ENCODE measurements around the gene EIF4A3.

EIF4A3 gene

GRCh38 chr17:80147035-80147822 is at the start of gene EIF4A3:
Gene EIF4A3 (minus strand): TSS chr17:80147128. CDS start chr17:80146961, 167 bp downstream.
- peak; percentile 92 for FAIRE-seq

DNA sequence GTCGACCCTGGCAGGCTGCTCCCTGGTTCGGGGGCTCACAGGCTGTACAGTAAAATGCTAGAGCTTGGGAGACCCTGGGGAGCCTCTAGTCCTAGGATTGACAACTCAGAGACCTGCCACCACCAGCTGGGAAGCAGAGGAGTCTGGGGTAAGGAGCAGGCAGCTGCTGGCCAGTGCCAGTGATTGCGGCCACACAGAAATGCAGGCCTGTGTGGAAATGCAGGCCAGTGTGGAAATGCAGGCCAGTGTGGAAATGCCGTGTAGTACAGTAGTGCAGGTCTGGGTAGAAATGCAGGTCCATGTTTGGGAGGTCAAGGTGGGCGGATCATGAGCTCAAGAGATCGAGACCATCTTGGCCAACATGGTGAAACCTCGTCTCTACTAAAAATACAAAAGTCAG is 49.7 kb upstream of the EIF4A3 start:
- no peak for FAIRE-seq

DNA sequence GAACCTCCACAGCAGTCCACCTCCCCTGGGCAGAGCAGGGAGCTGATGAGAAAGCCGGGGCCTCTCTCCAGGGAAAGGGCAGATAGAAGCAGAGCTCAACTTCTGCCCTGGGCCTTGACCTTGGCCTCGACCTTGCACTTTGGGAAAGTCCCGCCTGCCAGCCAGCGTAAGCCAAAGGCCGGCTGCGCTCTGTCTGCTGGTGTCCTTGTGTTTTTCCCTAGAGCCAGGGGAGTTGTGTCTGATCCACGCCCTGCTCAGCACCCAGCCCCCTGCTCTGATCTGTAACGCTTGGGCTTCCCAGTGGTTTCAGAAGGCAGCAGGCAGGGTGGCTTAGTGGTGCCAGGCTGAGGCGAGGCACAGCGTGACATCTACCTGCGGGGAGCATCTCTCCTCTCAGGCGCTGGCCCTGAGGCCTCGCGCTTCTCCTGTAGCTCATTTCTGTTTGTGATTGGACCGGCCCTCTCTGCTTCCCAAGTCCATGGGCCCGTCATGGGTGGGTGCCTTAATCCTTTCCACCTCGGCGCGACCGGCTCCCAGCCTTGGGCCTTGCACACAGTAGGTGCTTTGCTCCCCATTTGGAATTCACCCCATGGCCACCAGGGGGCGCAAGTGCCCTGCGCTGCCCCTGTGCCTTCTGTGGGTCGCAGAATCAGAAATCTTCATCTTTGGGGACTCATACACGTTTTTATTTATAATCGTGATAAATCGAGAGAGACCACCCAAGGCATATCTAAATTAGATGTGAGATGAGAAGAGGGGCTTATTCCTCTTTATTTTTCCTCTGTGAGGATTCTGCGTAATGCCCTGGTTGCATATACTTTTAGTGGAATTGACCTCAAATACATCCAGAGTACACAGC is 49.0 kb upstream of the EIF4A3 start:
- FAIRE-seq, result no peak

DNA sequence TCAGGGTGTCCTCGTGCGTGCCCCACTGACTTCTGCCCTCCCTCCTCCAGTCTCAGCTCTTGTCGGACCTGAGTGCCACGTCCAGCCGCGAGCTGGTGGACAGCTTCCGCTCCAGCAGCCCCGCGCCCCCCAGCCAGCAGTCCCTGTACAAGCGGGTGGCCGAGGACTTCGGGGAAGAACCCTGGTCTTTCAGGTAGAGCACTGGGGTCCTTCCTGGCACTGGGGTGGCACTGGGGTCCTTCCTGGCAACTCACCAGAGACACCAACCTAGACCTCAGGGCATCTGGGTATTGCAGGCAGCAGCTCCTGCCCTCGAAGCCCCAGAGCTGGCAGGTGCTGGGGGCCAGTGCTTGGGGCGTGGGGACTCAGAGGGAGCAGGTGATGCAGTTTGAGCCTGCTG is 48.2 kb upstream of the EIF4A3 start:
- no peak for FAIRE-seq

DNA sequence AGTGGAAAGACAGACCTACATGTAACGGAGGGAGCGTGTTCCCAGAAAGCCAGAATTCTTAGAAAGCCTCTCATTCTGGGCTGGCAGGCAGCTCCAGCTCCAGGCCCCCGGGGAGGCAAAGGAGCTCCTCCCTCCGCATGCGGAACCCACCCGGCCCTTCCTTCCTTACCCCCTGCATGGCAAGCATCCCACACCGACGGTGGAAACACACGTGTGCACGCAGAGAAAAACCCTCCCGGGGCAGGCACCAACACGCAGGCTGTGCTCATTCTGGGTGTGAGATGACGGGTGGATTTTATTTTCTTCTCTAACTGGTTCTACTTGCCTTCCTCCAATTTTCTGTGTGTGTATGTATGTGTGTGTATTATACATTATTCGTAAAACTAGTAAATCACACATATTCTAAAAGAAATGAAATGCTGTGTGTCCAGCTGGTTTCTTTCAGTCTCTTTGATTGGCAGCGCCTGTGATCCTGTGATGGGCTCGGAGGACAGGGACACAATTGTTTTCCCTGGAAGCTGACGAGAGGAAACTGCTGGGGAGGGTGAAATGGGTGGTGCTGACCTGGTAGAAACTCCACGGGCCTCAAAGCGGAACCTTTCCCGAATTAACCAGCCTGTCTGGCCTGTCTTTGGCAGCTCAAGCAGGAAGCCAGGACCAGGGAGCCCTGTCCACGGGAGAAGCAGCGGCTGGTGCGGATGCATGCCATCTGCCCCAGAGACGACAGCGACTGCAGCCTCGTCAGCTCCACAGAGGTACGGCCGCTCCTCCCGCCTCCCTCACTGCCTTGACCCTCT is 45.1 kb upstream of the EIF4A3 start:
- no peak for FAIRE-seq

DNA sequence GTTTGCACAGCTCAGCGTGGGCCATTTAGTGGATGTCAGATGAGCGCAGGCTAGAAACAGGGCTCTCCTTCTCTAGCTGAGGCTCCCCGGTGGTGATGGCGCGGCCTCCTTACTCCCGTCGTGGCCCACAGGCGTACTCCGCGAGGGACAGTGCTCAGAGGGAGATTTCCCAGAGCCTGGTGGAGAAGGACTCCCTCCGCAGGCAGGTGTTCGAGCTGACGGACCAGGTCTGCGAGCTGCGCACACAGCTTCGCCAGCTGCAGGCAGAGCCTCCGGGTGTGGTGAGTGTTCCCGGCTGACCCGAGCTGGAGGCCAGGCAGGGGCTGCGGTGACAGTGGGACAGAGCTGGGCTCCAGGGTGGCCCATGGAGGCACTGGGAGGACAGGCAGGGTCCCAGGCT is 44.3 kb upstream of the EIF4A3 start:
- FAIRE-seq, result no peak

DNA sequence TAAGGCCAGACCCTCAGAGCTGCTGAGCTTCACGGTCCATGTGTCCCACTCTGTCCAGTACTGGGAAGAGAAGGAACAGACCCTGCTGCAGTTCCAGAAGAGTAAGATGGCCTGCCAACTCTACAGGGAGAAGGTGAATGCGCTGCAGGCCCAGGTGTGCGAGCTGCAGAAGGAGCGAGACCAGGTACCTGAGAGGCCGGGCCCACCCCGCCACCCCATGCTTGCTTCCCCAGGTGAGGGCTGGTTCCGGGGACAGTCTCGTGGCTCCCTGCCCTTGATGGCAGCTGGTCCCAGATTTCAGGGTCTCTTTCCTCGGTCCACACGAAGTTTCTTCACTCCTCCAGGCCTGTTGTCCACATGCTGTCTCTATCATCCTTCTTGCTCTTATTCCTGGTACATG is 43.8 kb upstream of the EIF4A3 start:
- no peak for FAIRE-seq

GRCh38 chr17:80189611-80190010 is 42.7 kb upstream of the EIF4A3 start:
- no peak for FAIRE-seq

GRCh38 chr17:80187515-80187941 is 40.6 kb upstream of the EIF4A3 start:
- FAIRE-seq, result no peak

DNA sequence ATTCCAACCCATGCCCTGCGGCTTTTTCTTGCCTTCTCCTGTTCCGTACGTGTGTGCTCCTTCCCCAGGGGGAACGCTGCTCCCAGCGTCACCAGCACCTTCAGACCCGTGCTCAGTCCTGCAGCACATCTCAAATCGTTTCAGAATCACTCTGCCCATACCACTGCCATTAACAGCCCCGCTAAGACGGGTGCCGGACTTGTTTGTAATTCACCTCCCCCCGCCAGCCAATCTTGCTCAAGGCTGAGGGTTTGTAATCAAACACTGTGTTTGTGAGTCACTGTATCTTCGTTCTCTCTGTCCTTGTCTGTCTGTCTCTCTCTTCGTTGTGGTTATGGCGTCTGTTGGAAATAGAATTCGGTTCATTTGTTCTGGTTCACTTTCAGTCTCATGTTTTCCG is 40.2 kb upstream of the EIF4A3 start:
- FAIRE-seq, result no peak

- no peak for FAIRE-seq
These were observed 39.0 kb upstream of the EIF4A3 start for GRCh38 chr17:80185968-80186367.

DNA sequence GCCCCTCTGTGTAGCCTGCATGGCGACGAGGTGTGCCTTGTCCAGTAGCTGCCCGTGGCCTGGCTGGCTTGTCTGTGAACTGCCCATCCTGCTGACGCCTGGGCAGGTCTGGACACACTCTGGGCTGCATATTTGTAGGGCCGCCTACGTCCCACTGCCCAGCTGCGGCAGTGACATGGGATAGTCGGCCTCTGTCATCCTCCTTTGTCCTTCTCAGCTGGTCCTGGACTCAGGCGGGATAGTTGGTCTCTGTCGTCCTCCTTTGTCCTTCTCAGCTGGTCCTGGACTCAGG is 37.4 kb upstream of the EIF4A3 start:
- FAIRE-seq, result no peak

DNA sequence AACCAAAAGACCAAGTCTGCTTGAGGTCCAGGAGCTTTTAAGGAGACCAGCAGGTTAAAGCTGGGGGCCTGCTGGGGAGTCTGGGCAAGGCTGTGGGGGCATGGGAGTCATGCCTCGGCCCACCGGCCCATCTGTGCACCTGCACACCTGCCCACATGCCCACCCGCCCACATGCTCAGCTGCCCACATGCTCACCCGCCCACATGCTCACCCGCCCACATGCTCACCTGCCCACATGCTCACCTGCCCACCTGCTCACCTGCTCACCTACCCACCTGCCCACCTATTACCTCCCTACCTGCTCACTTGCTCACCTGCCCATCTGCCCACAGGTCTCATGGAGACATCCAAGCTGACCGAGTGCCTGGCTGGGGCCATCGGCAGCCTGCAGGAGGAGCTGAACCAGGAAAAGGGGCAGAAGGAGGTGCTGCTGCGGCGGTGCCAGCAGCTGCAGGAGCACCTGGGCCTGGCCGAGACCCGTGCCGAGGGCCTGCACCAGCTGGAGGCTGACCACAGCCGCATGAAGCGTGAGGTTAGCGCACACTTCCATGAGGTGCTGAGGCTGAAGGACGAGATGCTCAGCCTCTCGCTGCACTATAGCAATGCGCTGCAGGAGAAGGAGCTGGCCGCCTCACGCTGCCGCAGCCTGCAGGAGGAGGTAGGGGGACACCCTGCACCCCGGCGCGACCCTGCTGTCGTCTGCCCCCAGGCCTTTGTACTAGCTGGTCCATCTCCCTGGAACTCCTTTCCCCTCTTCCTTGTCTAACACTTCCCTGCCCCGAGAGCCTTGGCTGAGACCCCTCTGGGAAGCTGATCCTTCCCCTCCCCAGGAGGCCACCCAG is 36.9 kb upstream of the EIF4A3 start:
- FAIRE-seq, result no peak

DNA sequence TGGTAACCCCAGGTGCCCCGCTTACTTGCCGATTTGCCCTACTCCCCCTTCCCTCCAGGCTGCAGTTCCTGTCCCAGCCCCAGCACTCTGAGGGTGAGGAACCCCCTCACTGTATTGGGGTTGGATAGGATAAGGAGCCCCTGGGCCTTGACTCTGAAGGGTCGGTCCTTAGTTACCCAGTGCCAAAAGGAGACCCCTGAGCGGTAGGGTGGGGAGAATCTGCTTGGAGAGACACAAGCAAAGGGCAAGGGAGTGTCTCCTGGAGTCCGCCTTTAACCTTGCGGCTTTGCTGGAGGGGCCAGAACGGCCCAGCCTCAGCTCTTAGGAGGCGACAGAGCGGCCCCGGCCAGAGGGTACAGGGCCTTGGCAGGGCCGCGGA is 35.9 kb upstream of the EIF4A3 start:
- FAIRE-seq, result no peak

- no peak for FAIRE-seq
These were observed 35.4 kb upstream of the EIF4A3 start for GRCh38 chr17:80182118-80182844.

GRCh38 chr17:80181431-80181830 is 34.5 kb upstream of the EIF4A3 start:
- no peak for FAIRE-seq

GRCh38 chr17:80180192-80180591 is 33.3 kb upstream of the EIF4A3 start:
- FAIRE-seq, result no peak

DNA sequence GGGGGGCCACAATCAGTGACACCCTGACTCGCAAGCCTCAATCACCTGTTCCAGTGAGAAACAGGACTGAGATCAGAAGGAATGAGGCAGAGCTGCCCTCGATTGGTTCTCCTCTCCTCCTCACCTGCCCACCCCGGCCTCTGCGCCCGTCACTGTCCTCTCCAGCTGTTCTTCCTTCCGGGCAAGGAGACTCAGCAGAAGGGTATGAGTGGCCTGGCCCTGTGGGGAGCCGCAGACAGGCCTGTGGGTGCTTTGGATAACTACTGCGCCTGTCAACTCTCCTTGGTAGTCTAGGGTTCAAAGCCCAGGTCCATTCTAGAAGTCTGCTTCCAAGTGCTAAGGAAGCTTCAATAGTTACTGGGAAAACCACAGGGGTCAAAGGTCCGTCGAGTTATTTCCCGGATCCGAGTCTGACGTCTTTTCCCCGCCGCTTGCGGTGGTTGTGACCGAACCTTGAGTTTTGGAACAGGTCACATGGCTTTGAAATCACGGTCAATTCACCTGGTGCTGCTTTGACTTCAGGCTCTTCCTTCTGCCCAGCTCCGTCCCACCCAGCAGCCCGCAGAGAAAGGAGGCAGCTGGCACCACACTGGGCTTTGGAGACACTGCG is 31.2 kb upstream of the EIF4A3 start:
- FAIRE-seq, result no peak

DNA sequence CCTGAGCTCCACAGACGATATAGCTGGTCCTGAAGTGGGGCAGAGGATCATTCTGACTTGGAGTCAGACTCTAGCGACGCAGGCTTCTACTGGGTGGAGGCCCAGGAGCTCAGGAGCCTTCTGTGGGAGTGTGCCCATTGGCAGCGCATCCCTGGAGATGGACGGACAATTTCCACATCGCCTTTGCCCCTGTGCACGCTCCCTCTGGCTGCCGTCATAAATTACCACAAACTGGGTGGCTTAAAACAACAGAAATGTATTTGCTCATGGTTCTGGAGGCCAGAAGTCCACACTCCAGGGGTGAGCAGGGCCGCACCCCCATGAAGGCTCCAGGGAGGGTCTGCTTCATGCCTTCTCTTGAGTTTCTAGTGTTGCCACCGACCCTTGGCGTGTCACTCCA is 29.8 kb upstream of the EIF4A3 start:
- FAIRE-seq, result no peak

- no peak for FAIRE-seq
These were observed 27.0 kb upstream of the EIF4A3 start for GRCh38 chr17:80173916-80174315.

- no peak for FAIRE-seq
These were observed 26.2 kb upstream of the EIF4A3 start for GRCh38 chr17:80173126-80173525.

Data from islet of Langerhans (tissue), 1 donor.